ENCODE data around the gene FCF1.

Gene FCF1

GRCh38 chr14:74765721-74766120 is 52.8 kb downstream of the FCF1 start:
- DNase-seq (ENCODE audit: low read depth), result no peak

GRCh38 chr14:74771399-74771798 is 58.5 kb downstream of the FCF1 start:
- no peak for DNase-seq (ENCODE audit: low read depth)

- no peak for DNase-seq (ENCODE audit: low read depth)
These were observed 71.7 kb downstream of the FCF1 start for GRCh38 chr14:74784634-74785033.

GRCh38 chr14:74785056-74785613 is 72.2 kb downstream of the FCF1 start:
- no peak for DNase-seq (ENCODE audit: low read depth)

GRCh38 chr14:74786796-74787315 is 73.9 kb downstream of the FCF1 start:
- no peak for DNase-seq (ENCODE audit: low read depth)
